ENCODE measurements around the gene MED12L.

MED12L gene

DNA sequence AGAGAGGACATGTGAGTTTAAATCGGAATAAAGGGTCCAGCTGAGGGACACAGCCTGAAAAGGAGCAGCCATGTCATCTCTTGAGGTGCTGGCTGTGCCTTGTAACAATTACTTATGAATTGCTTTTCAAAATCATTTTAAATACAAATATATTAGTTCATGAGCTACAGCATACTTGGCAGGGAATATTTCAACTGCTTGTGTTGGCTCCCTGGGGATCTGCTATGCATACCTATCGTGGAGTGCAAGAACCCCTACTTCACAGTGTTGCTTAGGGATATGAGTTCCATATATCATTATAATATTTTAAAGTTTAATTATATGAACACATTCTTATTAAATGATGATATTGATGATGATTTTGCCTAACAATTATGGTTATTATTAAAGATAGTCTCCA lies 212.0 kb downstream of the MED12L start:
- Histone ChIP-seq H3K9me2 (replicated peaks; ENCODE audit: insufficient read depth, low read length) (no peaks in the 10 kb centered on the region), H4K20me1 (ENCODE audit: insufficient read depth, low read length) (no peaks in the 10 kb centered on the region), H3K36me3 (replicated peaks; ENCODE audit: insufficient read depth, low read length) (no peaks in the 10 kb centered on the region), H3K9me3 (replicated peaks; ENCODE audit: insufficient read depth, low read length) (no peaks in the 10 kb centered on the region), H3K4me1 (ENCODE audit: low read length) (no peaks in the 10 kb centered on the region), H3K27me3 (replicated peaks; ENCODE audit: insufficient read depth, low read length) (no peaks in the 10 kb centered on the region), H3K4me3 (ENCODE audit: low read length) (no peak overlapping the region), H2AFZ (ENCODE audit: low read length) (no peak overlapping the region), H3K4me2 (ENCODE audit: low read depth, low read length) (no peak overlapping the region), H3K9ac (ENCODE audit: low read length) (no peak overlapping the region), H3K79me2 (ENCODE audit: low read length) (no peaks in the 10 kb centered on the region), H3K27ac (ENCODE audit: low read length) (no peak overlapping the region), H3F3A (ENCODE audit: insufficient read depth, low read length) (no peaks in the 10 kb centered on the region)
- TF ChIP-seq CTCF (IDR thresholded peaks at IDR 0.05; ENCODE audit: low read length), result no peak
- TF ChIP-seq EZH2 (optimal IDR thresholded peaks at IDR 0.05; ENCODE audit: low read depth, low read length), result no peak
- no peak for TF ChIP-seq EZH2phosphoT487 (IDR thresholded peaks at IDR 0.05; ENCODE audit: low read length)
- DNase-seq, result no peak

GRCh38 chr3:151299006-151299405 lies 213.5 kb downstream of the MED12L start:
- Histone ChIP-seq H3K27me3 (replicated peaks; ENCODE audit: insufficient read depth, low read length) (no peaks in the 10 kb centered on the region), H3K36me3 (replicated peaks; ENCODE audit: insufficient read depth, low read length) (no peaks in the 10 kb centered on the region), H4K20me1 (ENCODE audit: insufficient read depth, low read length) (no peaks in the 10 kb centered on the region), H3K4me3 (ENCODE audit: low read length) (no peak overlapping the region), H3K9me2 (replicated peaks; ENCODE audit: insufficient read depth, low read length) (no peaks in the 10 kb centered on the region), H3F3A (ENCODE audit: insufficient read depth, low read length) (no peaks in the 10 kb centered on the region), H3K79me2 (ENCODE audit: low read length) (no peaks in the 10 kb centered on the region), H3K9me3 (replicated peaks; ENCODE audit: insufficient read depth, low read length) (no peaks in the 10 kb centered on the region), H2AFZ (ENCODE audit: low read length) (no peak overlapping the region), H3K27ac (ENCODE audit: low read length) (no peak overlapping the region), H3K4me2 (ENCODE audit: low read depth, low read length) (no peak overlapping the region), H3K4me1 (ENCODE audit: low read length) (no peaks in the 10 kb centered on the region), H3K9ac (ENCODE audit: low read length) (no peak overlapping the region)
- DNase-seq, result no peak
- no peak for TF ChIP-seq CTCF (IDR thresholded peaks at IDR 0.05; ENCODE audit: low read length)
- TF ChIP-seq EZH2 (optimal IDR thresholded peaks at IDR 0.05; ENCODE audit: low read depth, low read length), result no peak
- no peak for TF ChIP-seq EZH2phosphoT487 (IDR thresholded peaks at IDR 0.05; ENCODE audit: low read length)

- H3K4me2 ChIP-seq (ENCODE audit: low read depth, low read length), result no peak overlapping the region
- no peak for TF ChIP-seq CTCF (IDR thresholded peaks at IDR 0.05; ENCODE audit: low read length)
- H3K27ac ChIP-seq (ENCODE audit: low read length), result no peak overlapping the region
These were observed 215.1 kb downstream of the MED12L start for GRCh38 chr3:151300539-151300938.

More at GRCh38 chr3:151300539-151300938, 215.1 kb downstream of the MED12L start:
- H3K9me3 ChIP-seq (replicated peaks; ENCODE audit: insufficient read depth, low read length), result no peaks in the 10 kb centered on the region
- no peaks in the 10 kb centered on the region for H3K36me3 ChIP-seq (replicated peaks; ENCODE audit: insufficient read depth, low read length)
- no peaks in the 10 kb centered on the region for H3F3A ChIP-seq (ENCODE audit: insufficient read depth, low read length)
- no peaks in the 10 kb centered on the region for H4K20me1 ChIP-seq (ENCODE audit: insufficient read depth, low read length)
- H3K27me3 ChIP-seq (replicated peaks; ENCODE audit: insufficient read depth, low read length), result no peaks in the 10 kb centered on the region
- H3K9me2 ChIP-seq (replicated peaks; ENCODE audit: insufficient read depth, low read length), result no peaks in the 10 kb centered on the region
- H2AFZ ChIP-seq (ENCODE audit: low read length), result no peak overlapping the region
- no peak overlapping the region for H3K4me3 ChIP-seq (ENCODE audit: low read length)
- no peak for DNase-seq
- H3K79me2 ChIP-seq (ENCODE audit: low read length), result no peaks in the 10 kb centered on the region
- H3K9ac ChIP-seq (ENCODE audit: low read length), result no peak overlapping the region
- H3K4me1 ChIP-seq (ENCODE audit: low read length), result peaks cover 8% of the 10 kb centered on the region
